Lower lobe of right lung (tissue), 2 donors: ENCODE results near the gene ATP11B. TPM values are rescaled to one million over a fixed set of nuclear protein-coding genes. Genes with fewer than 3 reads are reported as not detected.

Source experiments
- ATAC-seq, 2 donors: fragments of 200-7000 bp; cut with Tn5 transposase; one replicate each; pipeline ENCODE4 v1.9.1; 2020 to 2022; ENCODE audit warnings: mild to moderate bottlenecking in 2 of 2, moderate library complexity in 2 of 2
- DNase-seq: peaks from one replicate; pipeline ENCODE4 v3.0.0-alpha.2; 2020
- H3K27ac ChIP-seq: fragments of 200-600 bp; one replicate; pipeline ENCODE4 v1.8.0; 2022
- H3K27me3 ChIP-seq: fragments of 200-600 bp; one replicate; pipeline ENCODE4 v1.8.0; 2022; ENCODE audit warnings: low read depth
- H3K36me3 ChIP-seq: fragments of 200-600 bp; one replicate; pipeline ENCODE4 v1.8.0; 2022; ENCODE audit warnings: mild to moderate bottlenecking
- H3K4me1 ChIP-seq: fragments of 200-600 bp; one replicate; pipeline ENCODE4 v1.8.0; 2022
- H3K4me3 ChIP-seq: fragments of 200-600 bp; one replicate; pipeline ENCODE4 v1.8.0; 2022; ENCODE audit warnings: mild to moderate bottlenecking
- H3K9me3 ChIP-seq: fragments of 200-600 bp; one replicate; pipeline ENCODE4 v1.8.0; 2022
- CTCF ChIP-seq: fragments of 200-600 bp; IDR thresholded peaks from one replicate; pipeline ENCODE4 v1.8.0; 2022; ENCODE audit warnings: antibody characterized with exemption, mild to moderate bottlenecking
- intact Hi-C: fragments of 100-400 bp; cut with DNase I; formaldehyde crosslinking; loops from one replicate; pipeline ENCODE4 v1.11.0; 2022
- total RNA-seq: library from RNA; stranded (reverse); fragmentation: NEBNext Ultra II Directional; extraction: Animal tissue kit (Norgen Biotek cat#: 25700); gene quantifications from one replicate; pipeline ENCODE4 v1.2.1, GENCODE V29; 2021
- donor health status: DM: no; HTN: yes; CAD: no; lungs with severe emphysema.

Gene ATP11B
- total RNA-seq, 1 donor from 2014 or later, result 69.1 TPM

DNA sequence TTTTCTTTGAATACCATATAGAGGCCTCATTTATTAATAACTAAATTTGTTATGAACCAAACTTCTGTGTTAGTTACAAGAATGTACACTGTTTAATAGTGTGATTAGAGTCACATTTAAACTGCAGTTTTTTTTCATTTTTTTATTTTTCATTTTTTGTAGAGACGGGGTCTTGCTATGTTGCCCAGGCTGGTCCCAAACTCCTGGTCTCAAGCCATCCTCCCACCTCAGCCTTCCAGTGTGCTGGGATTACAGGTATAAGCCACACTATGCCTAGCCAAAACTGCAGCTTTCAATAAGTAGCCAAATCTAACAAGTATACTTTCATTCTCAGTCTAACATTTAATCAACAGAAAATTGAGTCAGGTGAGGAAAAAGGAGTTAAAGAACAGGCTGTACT lies 10.2 kb upstream of the ATP11B start:
- Histone ChIP-seq H3K27me3 (peaks cover 12% of the 10 kb centered on the region), H3K4me3 (no peak overlapping the region), H3K4me1 (no peaks in the 10 kb centered on the region), H3K36me3 (no peaks in the 10 kb centered on the region), H3K9me3 (no peaks in the 10 kb centered on the region), H3K27ac (no peak overlapping the region)
- TF ChIP-seq CTCF, result no peak
- DNase-seq (no peak), ATAC-seq (no peak)
- intact Hi-C loops, result no loop called here

DNA sequence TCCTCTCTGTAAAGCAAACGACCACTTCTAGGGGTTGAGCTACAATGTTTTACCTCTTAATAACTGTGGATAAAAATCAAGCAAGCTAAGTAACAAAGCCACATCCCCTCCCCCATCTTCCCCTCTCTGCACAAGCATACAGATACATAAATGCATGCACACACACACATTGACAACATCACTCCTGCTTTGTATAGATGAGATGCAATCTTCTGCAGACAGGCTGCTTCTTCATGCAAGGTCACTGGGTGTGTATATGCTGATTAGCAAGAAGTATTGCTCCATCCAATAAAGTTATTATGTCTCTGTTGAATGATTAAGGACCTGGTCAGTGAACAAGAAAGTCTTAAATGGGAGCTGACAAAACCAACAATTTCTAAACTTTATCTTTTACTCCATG lies 8.8 kb upstream of the ATP11B start:
- TF ChIP-seq CTCF, result no peak
- H3K4me1 ChIP-seq, result no peaks in the 10 kb centered on the region
- ATAC-seq (no peak), DNase-seq (no peak)
- intact Hi-C loops, result no loop called here
- no peak overlapping the region for H3K4me3 ChIP-seq
- H3K27ac ChIP-seq, result no peak overlapping the region
- peaks cover 12% of the 10 kb centered on the region for H3K27me3 ChIP-seq
- no peaks in the 10 kb centered on the region for H3K9me3 ChIP-seq
- H3K36me3 ChIP-seq, result no peaks in the 10 kb centered on the region

- H3K27ac ChIP-seq, result no peak overlapping the region
- H3K36me3 ChIP-seq, result no peaks in the 10 kb centered on the region
Observed at GRCh38 chr3:182785142-182785541, 8.2 kb upstream of the ATP11B start.

GRCh38 chr3:182785756-182786155 lies 7.5 kb upstream of the ATP11B start:
- DNase-seq, result no peak
- ATAC-seq, result no peak
- no peaks in the 10 kb centered on the region for H3K4me1 ChIP-seq
- no peak for TF ChIP-seq CTCF
- H3K9me3 ChIP-seq, result no peaks in the 10 kb centered on the region
- no peak overlapping the region for H3K4me3 ChIP-seq
- no peaks in the 10 kb centered on the region for H3K36me3 ChIP-seq
- H3K27me3 ChIP-seq, result peaks cover 12% of the 10 kb centered on the region
- intact Hi-C loops, result no loop called here
- H3K27ac ChIP-seq, result no peak overlapping the region

More at GRCh38 chr3:182785142-182785541, 8.2 kb upstream of the ATP11B start:
- Histone ChIP-seq H3K4me3 (no peak overlapping the region), H3K4me1 (no peaks in the 10 kb centered on the region), H3K27me3 (peaks cover 12% of the 10 kb centered on the region), H3K9me3 (no peaks in the 10 kb centered on the region)
- ATAC-seq (no peak), DNase-seq (no peak)
- intact Hi-C loops, result no loop called here
- TF ChIP-seq CTCF, result no peak

DNA sequence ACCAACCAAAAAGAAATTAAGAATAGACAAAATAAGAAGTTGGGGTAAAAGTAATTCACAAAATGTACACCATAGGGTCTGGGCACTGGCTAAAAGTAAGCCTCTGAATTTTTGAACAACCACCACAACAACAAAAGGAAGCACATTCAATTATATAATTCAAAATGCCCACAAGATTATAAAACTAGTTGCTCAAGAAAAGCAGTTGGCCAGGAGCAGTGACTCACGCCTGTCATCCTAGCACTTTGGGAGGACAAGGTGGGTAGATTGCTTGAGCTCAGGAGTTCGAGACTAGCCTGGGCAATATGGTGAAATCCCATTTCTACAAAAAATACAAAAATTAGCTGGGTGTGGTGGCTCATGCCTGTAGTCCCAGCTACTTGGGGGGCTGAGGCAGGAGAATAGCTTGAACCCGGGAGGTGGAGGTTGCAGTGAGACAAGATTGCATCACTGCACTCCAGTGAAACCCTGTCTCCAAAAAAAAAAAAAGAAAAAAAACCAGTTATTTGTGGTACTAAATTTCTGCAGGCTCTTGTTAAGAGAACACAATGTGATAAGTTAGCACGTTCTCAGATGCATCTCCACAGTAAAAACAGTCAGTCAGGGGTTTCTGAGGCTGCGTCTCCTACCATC lies 6.6 kb upstream of the ATP11B start:
- DNase-seq (no peak), ATAC-seq (no peak)
- Histone ChIP-seq H3K36me3 (no peaks in the 10 kb centered on the region), H3K9me3 (no peaks in the 10 kb centered on the region), H3K27me3 (peaks cover 12% of the 10 kb centered on the region), H3K4me1 (peaks cover under 1% of the 10 kb centered on the region), H3K27ac (no peak overlapping the region), H3K4me3 (no peak overlapping the region)
- TF ChIP-seq CTCF, result no peak
- intact Hi-C loops, result no loop called here
